ENCODE measurements around the gene ZNF652.
"Not testable (repeated sequence)": the region's sequence is repeated elsewhere in the genome, so short reads cannot be mapped to it uniquely, and the experiment has no call there.

The ZNF652 gene

GRCh38 chr17:49298371-49298976 lies 63.6 kb downstream of the ZNF652 start:
- DNase-seq = no peak

GRCh38 chr17:49297141-49297540 lies 64.9 kb downstream of the ZNF652 start:
- no peak for DNase-seq

- DNase-seq = no peak
Measured at GRCh38 chr17:49294122-49294521, 67.9 kb downstream of the ZNF652 start.

GRCh38 chr17:49292901-49293300 lies 69.1 kb downstream of the ZNF652 start:
- no peak for DNase-seq

GRCh38 chr17:49291929-49292328 lies 70.1 kb downstream of the ZNF652 start:
- DNase-seq = no peak

GRCh38 chr17:49290690-49291359 lies 71.2 kb downstream of the ZNF652 start:
- DNase-seq = no peak

- DNase-seq = no peak
Measured at GRCh38 chr17:49288388-49288787, 73.7 kb downstream of the ZNF652 start.

- no peak for DNase-seq
Measured at GRCh38 chr17:49287481-49287880, 74.6 kb downstream of the ZNF652 start.

GRCh38 chr17:49286261-49286973 lies 75.6 kb downstream of the ZNF652 start:
- not testable (repeated sequence) for DNase-seq

GRCh38 chr17:49285716-49286115 lies 76.3 kb downstream of the ZNF652 start:
- DNase-seq = no peak

- no peak for DNase-seq
Measured at GRCh38 chr17:49280918-49281317, 81.1 kb downstream of the ZNF652 start.

GRCh38 chr17:49280061-49280460 lies 82.0 kb downstream of the ZNF652 start:
- no peak for DNase-seq

GRCh38 chr17:49279263-49280015 lies 82.6 kb downstream of the ZNF652 start:
- not testable (repeated sequence) for DNase-seq

GRCh38 chr17:49278076-49278475 lies 84.0 kb downstream of the ZNF652 start:
- no peak for DNase-seq

- DNase-seq = no peak
Measured at GRCh38 chr17:49277638-49278037, 84.4 kb downstream of the ZNF652 start.

- DNase-seq = not testable (repeated sequence)
Measured at GRCh38 chr17:49275981-49276380, 86.1 kb downstream of the ZNF652 start.

GRCh38 chr17:49269356-49269755 lies 92.7 kb downstream of the ZNF652 start:
- no peak for DNase-seq

- DNase-seq = no peak
Measured at GRCh38 chr17:49267912-49268311, 94.1 kb downstream of the ZNF652 start.

- no peak for DNase-seq
Measured at GRCh38 chr17:49266233-49266632, 95.8 kb downstream of the ZNF652 start.

GRCh38 chr17:49261540-49261939 lies 100.5 kb downstream of the ZNF652 start:
- DNase-seq = not testable (repeated sequence)

GRCh38 chr17:49260817-49261291 lies 101.2 kb downstream of the ZNF652 start:
- no peak for DNase-seq

GRCh38 chr17:49260011-49260816 lies 101.8 kb downstream of the ZNF652 start:
- peak in 1 of 2 experiments; percentile 4 for DNase-seq
